NAMALWA (cell line): ENCODE results near the gene MIA.
"Not testable (repeated sequence)": the region's sequence is repeated elsewhere in the genome, so short reads cannot be mapped to it uniquely, and the experiment has no call there.

Experiments
- DNase-seq: peaks from one replicate; pipeline ENCODE4 v3.0.0-alpha.2; 2015; ENCODE audit warnings: low spot score

The MIA gene

GRCh38 chr19:40774916-40775631 lies at the start of gene MIA:
Gene MIA (plus strand): TSS chr19:40775521. CDS start chr19:40775543, 22 bp downstream.
- DNase-seq = no peak

- no peak for DNase-seq
These were observed 49.0 kb upstream of the MIA start for GRCh38 chr19:40726279-40726678.

DNA sequence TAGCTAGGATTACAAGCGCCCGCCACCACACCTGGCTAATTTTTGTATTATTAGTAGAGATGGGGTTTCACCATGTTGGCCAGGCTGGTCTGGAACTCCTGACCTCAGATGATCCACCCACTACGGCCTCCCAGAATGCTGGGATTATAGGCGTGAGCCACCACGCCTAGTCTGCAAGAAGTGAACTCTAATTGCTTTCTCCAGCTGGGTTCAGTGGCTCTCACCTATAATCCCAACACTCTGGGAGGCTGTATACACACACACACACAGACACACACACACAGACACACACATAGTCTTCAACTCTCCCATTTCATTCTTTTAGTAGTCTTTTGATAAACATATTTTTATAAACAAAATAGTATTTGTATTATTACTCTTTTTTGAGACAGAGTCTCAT lies 45.3 kb upstream of the MIA start:
- not testable (repeated sequence) for DNase-seq

DNA sequence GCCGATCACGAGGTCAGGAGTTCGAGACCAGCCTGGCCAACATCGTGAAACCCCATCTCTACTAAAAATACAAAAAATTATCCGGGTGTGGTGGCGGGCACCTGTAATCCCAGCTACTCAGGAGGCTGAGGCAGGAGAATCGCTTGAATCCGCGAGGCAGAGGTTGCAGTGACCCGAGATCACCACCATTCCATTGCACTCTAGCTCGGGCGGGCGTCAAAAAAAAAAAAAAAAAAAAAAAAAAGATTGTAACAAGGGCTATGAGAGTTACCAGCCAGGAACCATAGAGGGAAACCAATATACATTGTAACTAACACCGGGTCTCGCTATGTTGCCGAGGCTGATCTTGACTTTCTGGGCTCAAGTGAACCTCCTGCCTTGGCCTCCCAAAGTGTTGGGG lies 43.0 kb upstream of the MIA start:
- not testable (repeated sequence) for DNase-seq

GRCh38 chr19:40733149-40733548 lies 42.2 kb upstream of the MIA start:
- no peak for DNase-seq

GRCh38 chr19:40735013-40735771 lies 40.1 kb upstream of the MIA start:
- no peak for DNase-seq

- DNase-seq = no peak
These were observed 38.7 kb upstream of the MIA start for GRCh38 chr19:40736661-40737060.

- no peak for DNase-seq
These were observed 38.1 kb upstream of the MIA start for GRCh38 chr19:40737102-40737644.

GRCh38 chr19:40739030-40739839 lies 36.1 kb upstream of the MIA start:
- DNase-seq = no peak

DNA sequence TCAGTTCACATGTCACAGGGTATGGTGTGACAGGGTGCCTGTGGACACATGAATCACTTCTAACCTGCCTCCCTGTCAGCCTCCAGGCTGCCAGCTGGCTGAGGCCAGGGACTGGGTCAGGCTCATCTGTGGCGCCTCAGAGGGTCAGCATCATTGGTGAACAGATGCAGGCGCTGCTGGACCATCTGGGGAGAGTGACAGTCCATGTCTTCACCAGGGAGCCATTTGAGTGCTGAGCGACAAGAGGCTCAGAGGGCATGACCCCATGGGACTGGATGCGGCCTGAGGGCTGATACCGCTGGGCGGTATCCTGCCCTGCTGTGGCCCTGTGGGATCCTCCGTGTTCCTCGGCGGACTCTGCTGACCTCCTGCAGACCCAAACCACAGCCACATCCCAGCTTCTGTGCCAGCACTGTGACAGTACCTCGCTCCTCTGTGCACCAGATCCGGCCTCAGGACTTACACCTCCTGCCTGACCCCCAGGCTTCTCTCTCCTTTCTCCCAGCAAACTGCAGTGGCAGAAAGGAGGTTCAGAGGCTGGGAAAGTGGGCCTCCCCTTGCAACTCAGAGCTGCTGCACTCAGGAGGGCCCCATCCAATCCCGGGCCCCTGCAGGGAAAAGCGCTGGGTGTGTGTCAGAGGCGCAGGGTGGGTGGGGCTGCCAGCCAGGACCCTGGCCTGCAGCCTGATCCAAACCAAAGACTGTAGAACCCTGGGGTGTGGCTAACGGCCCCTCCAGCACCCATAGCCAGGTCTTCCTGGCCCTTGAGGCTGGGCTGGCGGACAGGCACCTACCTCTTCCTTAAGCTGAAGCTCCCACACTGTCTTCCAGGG lies 35.2 kb upstream of the MIA start:
- no peak for DNase-seq

GRCh38 chr19:40740747-40741146 lies 34.6 kb upstream of the MIA start:
- DNase-seq = no peak

GRCh38 chr19:40741527-40742390 lies 33.6 kb upstream of the MIA start:
- no peak for DNase-seq

GRCh38 chr19:40742477-40742876 lies 32.8 kb upstream of the MIA start:
- DNase-seq = no peak

GRCh38 chr19:40742886-40743285 lies 32.4 kb upstream of the MIA start:
- no peak for DNase-seq

- DNase-seq = no peak
These were observed 31.4 kb upstream of the MIA start for GRCh38 chr19:40743926-40744325.

GRCh38 chr19:40744554-40745401 lies 30.5 kb upstream of the MIA start:
- peak; percentile 25 for DNase-seq

DNA sequence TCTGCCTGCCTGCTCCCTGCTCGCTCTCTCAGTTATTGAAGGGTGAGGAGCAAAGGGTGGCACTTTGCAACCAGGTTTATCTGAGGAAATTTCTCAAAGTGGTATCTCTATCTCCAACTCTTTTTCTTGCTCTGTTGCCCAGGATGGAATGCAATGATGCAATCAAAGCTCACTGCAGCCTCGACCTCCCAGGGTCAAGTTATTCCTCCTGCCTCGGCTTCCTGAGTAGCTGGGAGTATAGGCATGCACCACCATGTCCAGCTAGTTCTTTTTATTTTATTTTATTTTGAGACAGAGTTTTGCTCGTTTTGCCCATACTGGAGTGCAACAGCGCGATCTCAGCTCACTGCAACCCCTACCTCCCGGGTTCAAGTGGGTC lies 29.9 kb upstream of the MIA start:
- no peak for DNase-seq

DNA sequence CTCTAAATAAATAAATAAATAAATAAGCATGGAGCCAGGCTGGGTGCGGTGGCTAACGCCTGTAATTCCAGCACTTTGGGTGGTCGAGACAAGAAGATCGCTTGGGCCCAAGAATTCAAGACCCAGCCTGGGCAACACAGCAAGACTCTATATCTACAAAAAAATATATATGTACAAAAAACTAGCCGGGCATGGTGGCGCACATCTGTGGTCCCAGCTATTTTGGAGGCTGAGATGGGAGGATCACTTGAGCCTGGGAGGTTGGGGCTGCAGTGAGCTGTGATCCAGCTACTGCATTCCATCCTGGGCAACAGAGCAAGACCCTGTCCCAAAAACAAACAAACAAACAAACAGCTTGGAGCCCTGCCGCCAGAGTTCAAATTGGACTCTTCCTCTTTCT lies 27.8 kb upstream of the MIA start:
- no peak for DNase-seq

DNA sequence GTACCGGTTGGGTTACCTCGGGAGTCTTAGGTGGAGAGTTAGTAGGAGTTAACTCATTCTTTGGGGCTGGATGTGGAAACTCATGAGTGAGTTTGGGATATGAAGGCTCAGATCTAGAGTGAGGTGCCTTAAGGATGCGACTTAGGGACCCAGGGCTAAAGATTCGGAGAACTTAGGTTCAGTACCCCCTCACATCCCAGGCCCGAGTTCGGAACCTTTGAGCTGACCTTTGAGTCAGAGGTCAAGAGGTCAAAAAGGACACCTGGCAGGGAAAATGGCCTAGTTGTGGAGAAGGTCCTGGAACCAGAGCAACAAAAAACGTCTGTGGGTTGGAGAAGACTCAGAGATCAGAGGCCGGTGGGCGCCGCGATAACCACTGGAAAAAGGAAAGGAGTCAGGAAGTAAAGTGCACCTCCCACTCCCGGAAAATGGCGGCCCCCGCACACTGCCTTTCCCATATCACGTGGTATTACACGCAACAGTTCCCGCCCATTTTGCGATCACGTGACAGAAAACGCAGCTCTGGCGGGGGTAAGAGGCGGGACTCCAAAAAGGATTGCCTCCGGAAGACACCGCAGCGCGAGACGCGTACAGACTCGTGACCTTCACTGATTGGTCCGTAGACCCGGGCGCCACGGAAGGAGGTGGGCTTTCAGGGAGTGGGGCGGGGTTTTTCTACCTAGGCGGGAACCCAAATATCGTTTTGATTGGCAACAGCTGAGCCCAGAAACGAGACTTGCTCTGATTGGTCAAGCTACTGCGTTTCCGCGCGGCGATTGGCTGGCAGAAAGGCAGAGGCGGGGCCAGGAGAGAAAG lies 25.1 kb upstream of the MIA start, which contains the start of gene ACTMAP:
ACTMAP (minus strand) TSS at position 420 of the 816 bp plus-strand sequence. CDS start 674 bp downstream, outside the sequence.
- peak; percentile 100 for DNase-seq
